Hepatic stellate cell (primary cell): ENCODE measurements around the gene PKNOX2.
A peak's percentile ranks its signal among the peaks of the same experiment; 100 is the strongest.

Source experiments
- DNase-seq: peaks from one replicate; pipeline ENCODE4 v3.0.0; 2011; ENCODE audit warnings: low spot score

Gene PKNOX2, protein sequence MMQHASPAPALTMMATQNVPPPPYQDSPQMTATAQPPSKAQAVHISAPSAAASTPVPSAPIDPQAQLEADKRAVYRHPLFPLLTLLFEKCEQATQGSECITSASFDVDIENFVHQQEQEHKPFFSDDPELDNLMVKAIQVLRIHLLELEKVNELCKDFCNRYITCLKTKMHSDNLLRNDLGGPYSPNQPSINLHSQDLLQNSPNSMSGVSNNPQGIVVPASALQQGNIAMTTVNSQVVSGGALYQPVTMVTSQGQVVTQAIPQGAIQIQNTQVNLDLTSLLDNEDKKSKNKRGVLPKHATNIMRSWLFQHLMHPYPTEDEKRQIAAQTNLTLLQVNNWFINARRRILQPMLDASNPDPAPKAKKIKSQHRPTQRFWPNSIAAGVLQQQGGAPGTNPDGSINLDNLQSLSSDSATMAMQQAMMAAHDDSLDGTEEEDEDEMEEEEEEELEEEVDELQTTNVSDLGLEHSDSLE

DNA sequence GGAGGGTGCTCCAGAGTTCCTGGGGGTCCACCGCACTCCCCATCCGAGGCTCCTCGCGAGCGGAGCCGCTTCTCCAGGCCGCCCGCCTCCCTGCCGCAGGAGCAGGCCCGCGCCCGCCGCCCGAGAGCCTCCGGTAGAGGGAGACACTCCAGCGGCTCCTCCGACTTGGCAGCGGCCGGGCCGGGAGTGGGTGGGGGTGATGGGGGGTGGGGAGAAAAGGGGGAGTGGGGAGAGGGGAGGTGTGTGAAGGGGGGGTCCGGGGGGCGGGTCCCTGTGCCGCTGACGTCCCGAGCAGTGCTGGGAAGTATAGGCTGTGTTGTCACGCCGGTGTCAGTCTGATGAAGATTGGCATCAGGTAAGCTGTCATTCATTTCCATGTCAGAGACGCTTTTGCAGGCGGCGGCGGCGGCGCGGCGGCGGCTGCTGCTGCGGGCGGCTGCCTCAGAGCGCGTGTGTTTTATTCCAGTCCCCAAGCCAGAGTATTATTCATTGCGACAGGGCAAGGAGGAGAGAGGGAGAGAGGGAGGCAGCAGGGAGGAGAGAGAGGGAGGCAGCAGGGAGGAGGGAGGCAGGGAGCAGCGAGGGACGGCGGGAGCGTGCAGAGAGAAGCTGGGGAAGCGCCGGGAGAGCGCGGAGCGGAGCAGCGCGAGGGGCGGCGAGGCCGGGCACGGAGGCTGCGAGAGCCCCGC is at the start of gene PKNOX2:
TSS of gene PKNOX2 (plus strand) at position 330 of the 689 bp plus-strand sequence. CDS start 186,555 bp downstream, outside the sequence.
- DNase-seq = peak; percentile 89

DNA sequence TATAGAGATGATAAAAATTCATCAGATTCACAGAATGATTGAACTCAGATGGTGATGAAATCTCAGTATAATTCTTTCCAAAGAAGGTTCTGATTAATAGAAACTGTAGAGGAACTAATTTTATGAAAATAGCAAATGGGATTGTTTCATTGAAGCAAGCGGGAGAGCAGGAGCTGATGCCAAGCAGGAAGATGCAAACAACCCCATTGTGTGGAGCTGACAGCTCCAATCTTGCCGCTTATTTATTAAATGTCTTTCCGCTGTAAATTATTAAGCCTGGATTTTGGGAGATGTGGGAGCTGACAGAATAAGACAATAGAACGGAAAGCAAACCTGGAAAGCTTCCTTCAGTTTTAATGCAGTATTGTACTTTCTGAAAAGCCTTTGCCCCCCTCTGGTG is 47.1 kb upstream of the PKNOX2 start:
- DNase-seq = no peak

DNA sequence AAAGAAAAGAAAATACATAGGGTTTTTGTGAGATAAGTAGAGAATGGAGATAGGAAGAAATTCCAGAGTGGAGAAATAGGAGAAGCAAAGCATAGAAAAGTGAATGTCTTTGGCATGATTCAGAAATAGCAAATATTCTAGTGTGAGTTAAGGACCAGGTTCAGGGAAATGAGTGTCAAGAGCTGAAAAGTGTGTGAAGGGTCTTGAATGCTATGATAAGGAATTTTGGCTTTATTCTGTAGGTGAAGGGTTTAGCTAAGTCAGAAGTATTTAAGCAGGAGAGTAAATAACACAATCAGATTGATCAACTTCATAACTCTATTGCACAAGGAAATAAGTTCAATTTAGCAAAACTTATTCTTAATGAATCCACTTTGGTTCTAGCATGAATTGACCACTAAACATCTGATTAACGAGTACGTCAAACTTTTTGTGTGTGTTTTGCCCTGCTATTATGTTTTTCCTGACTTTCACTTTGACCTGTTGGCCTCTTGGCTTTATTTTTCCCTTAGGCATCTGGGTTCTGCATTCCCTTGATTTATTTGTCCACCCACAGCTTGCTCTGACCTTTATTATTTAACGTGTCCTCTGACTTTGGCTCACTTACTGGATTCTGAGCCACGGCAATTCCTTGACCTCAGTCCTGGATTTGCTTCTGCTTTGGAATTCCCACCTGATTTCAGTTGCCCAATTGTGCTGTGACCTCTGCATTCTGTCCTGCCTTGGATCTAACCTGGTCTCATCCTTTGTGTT is 41.2 kb upstream of the PKNOX2 start:
- no peak for DNase-seq

DNA sequence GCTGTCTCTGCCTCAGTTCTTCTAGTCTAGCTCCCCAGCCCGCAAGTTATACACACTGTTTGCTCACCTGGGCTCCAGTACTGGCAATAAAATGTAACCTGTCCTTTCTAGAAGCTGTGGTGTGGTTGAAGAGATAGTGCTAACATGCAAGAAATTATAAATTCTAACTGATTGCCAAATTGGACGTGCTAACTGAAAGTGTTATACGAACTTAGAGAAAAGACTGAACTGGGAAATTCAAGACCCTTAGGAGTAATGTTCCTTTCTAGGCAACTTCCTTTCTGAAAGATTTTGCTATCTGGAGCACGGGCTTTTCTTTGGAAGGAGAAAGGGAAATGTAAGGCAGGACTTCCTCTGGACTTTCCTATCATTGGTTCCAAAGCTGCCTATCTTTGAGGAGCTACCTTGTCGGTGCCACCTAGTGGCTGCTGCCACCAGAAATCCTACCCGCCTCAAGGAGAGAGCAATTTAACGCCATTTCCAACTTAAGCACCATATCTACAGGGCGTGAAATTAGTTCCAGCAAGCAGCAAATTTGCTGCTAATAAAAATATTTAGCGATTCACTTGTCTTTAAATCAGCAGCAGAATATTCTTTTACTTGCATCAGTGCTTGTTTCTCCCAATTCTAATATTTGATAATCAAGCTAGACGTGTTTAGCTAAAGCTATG is 40.5 kb upstream of the PKNOX2 start:
- no peak for DNase-seq

DNA sequence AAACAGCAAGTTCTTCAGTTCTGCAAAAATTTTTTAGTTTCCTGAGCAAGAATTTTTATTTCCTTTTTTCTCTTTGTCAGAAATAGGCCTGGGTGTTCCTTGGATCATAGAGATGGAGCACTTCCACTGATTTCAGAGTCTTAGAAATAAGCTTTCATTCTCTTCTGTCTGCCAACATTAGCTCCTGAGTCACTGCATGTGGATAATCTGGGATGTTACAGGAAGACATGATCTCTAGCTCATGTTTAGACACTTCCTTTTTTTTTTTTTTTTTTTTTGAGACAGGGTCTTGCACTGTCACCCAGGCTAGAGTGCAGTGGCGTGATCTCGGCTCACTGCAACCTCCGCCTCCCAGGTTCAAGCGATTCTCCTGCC is 39.9 kb upstream of the PKNOX2 start:
- no peak for DNase-seq

DNA sequence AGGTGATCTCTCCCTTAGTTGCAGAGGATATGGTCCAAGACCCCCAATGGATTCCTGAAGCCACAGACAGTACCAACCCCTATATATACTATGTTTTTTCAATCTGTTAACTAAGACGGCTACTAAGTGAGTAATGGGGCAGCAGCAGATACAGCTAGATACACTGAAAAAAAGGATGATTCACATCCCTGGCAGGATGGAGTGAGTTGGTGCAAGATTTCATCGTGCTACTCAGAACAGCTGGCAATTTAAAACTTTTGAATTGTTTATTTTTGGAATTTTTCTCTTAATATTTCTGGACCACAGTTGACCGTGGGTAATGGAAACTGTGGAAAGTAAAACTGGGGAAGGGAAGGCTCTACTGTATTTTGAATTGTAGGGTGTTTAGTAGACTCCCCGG is 36.1 kb upstream of the PKNOX2 start:
- peak; percentile 77 for DNase-seq

DNA sequence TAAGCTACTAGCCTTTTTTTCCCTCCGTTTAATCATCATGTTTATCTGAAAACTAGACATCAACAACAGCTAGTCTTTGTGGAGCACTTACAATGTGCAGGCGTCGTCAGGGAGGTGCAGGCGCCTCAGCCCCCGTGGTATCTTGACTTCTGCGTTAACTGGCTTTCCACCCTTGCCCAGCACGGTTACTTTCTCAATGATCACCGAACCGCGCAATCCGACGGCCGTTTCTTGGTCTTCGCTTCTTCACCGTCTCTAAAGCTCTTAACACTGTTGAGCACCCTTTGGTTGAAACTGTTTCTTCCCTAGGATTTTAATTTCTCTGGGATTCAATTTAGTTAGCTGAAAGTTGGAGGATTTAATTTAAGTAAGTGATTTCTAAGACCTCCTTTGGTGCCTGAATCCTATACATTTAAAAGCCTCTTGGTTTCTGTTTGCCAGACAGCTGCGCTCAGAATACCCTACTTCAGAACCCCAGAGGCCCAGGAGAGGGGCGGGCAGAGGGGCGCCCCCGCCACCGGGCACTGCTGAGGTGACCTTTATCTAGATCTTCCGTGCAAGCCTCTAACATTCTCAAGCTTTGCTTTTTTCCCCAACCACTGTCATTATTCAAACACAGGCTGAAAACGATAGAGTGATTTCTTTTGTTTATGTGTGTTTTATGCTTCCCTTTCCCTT is 35.1 kb upstream of the PKNOX2 start:
- DNase-seq = no peak

DNA sequence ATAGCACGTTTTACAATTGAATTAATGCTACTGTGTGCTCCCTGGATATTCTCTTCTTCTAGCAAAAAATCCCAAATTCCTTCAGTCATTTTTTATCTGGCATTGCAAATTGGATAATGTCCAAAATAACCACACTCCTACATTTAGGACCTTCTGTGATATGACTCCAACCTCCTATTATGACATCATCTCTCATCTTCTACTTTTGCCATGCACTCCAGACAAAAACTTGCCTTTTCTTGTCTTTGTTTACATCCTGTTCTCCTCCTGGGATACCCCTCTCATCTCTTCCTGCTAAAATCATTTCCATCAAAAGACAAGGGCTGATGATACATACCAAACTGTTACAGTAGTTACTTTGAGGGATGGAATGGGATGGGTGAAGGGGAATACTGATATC is 32.5 kb upstream of the PKNOX2 start:
- no peak for DNase-seq

DNA sequence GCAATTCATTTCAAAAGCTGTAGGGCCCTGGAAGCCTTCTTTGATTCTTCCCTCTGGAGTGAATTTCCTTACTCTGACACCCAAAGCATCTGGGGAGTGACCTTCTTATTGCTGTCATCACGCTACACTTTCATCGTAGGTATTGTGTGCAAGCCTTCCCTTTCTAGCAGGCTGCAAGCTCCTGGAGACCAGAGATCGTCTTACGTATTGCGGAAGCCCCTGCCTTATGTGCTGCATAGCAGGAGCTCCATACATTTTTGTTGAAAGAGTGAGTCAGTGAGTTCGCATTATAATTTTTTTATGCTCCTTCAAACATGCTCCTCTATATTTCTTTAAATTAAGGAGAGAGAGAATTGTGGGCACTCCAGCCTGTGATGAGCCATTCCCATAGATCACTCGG is 32.0 kb upstream of the PKNOX2 start:
- DNase-seq = no peak

DNA sequence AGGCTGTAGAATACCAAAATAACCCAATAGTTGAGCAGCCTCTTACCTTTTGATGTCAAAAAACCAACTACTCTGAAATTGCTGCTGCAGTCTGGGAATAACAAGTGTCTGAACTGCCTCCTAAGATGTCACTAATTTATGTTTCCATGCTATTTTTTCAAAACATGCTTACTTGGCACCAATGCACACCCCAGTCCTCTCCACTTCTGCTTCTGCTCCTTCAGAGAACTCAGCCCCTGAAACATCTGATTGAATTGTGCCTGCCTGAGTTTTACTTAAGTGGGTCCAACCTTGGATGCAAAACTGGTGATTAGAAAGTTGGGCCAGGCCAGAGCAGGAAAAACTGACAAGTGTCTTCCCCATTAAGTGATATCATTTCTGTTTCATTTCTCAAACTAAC is 28.6 kb upstream of the PKNOX2 start:
- DNase-seq = no peak

DNA sequence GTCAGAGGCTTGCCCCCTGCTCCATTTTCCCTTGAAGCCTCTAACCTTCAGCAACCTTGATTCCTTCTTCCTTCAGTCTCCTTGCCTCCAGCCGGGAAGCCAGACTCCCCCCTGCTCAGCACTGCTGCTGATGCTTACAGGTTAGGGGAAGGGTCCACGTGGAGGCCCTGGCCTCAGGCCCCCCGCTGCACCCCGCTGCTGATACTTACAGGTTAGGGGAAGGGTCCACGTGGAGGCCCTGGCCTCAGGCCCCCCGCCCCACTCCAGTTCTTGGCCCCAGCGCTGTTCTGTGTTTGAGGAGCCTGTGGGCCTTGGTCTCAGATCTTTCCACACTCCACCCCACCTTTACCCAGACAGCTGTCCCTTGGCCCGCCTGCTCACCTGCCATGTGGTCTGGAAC is 25.6 kb upstream of the PKNOX2 start:
- no peak for DNase-seq

DNA sequence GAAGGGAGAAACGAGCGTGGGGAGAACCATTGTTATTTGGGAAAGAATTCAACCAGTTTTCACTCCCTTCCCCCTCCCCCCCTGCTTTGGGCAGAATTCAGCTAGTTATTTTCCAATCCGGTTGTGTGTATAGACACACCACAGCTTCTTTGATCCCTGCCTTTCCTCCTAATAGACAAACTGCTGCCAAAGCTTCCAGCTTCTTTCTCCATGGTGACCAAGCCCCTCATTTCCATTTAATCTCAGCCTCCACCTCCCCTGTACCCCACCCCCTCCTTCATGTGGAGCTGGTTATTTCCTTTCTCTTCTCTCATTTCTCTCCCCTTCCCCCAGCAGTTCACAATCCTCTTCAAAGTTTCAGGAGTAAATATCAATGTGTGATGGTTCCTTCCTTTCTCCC is 24.8 kb upstream of the PKNOX2 start:
- DNase-seq = no peak

DNA sequence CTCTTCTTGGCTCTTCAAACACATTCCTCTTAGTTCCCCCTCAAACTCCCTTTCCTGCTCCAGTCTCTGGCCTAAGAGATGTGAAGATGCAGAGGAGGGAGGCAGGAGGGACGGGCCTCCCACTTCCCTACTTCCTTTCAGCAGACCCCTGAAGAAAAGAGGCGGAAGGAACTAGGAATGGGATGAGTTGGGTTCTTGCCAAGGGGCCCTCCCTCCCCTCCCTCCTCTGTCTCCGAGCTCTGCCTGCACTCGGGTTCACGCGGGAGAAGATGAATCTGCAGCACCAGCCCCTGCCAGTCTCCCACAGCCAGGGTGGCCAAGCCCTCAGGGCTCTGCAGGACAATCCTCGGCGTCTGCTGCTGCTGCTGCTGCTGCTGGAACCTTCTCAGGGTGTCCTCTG is 24.3 kb upstream of the PKNOX2 start:
- no peak for DNase-seq

DNA sequence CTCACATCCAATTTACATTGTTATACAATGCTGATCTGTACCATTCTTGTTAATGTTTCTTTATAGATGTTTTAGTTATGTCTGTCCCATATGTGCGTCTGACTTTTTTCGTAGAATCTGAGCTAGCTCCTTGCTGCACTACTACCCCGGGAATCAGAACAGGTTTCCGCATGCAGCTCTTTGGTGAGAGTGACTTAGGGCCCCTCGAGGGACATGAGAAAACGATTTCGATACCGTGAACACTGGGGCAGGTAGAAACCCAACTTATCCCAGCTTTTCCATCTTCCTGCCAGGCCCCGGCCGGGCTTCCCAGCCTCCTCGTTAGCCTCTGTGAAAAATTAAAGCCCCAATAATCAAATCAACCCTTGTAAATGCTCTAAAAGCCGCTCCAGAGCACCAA is 23.4 kb upstream of the PKNOX2 start:
- DNase-seq = no peak

DNA sequence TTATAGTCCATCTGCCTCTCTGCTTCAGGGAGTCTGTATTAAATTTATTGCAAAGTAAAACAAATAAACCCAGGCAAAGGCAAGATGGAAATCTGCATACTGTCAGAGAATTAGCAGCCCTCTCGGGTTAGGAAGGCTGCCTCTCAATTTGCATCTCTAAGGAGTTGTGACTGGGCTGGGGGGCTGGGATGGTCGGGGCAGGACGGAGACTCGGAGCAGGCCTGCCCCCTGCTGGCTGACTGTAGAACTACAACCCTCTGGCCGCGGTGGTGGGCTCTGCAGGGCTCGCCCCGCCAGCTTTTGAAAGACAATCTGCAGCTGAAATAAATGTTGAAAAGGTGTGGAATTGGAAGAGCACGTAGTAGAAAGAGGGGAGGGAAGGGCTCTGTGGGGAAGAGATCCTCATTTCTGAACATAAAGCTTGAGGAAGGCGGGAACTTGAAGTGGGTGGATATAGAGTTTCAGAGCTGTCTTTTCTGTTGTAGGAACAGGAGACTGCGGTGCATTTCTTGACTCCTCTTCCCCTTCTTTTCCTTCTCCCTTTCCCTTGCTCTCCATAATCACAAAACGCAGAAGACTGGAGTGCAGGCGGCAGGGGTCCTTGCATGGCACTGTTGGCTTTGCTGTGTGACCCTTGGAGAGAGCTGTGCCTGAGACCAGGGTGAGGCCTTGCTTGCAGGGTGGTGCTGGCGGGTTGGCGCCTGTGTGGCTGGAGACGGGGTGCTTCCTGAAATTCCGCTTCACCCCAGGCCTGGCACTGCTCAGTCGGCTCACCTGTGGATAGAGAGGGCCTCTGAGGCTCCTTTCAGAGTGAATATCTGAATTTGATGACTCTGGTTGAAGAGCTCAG is 22.6 kb upstream of the PKNOX2 start:
- DNase-seq = peak; percentile 61

DNA sequence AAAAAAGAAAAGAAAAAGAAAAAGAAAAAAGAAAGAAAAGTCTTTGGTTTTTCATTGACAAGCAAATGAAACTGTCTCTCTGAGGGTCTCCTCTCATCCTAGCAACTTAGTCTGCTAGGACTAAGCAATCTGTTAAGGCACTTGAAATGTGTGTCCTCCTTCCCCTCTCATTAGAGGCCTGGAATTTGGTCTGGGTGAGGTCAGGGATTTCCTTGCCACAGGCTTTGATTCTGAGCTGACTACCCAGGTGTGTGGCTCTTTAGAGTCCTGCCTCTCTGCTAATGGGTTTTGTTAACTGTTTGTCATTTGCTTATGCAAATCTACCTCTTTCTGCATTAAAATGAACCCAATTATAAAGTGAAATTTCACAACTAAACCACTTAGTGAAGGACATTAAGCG is 18.3 kb upstream of the PKNOX2 start:
- DNase-seq = no peak

DNA sequence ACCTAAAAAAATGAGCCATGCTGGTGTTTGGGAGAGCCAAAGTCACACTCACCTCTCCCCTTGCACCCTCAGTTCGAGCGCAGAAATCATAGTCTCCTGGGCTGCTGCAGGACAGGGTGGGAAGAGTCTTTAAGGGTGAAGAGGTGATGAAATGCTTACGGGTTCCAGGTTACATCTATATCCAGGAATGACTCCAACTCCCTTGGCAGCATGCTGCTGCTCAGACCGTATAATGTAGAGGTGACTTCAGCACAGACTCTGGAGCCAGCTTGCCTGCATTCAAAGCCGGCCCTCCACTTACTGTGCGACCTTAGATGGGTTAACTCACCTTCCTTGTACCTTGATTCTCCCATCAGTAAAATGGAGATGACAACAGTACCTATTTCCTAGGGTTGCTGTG is 17.3 kb upstream of the PKNOX2 start:
- no peak for DNase-seq

DNA sequence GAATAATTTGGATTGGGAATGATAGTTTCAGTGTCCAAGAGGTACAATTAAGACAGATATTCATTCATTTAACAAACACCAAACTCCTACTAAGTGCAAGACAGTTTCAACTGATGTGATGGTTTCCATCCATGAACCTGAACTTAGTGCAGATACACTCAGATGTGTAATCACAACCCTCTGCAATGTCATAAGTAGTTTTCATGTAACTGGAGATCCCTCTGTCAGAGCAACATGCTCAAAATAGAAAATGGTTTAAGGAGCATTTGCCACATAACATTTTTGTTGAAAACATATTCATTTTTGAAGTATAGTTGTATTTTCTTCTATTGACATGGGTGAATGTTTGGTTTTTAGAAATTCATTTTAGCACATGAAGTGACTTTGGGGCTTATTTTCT is 16.5 kb upstream of the PKNOX2 start:
- DNase-seq = no peak

DNA sequence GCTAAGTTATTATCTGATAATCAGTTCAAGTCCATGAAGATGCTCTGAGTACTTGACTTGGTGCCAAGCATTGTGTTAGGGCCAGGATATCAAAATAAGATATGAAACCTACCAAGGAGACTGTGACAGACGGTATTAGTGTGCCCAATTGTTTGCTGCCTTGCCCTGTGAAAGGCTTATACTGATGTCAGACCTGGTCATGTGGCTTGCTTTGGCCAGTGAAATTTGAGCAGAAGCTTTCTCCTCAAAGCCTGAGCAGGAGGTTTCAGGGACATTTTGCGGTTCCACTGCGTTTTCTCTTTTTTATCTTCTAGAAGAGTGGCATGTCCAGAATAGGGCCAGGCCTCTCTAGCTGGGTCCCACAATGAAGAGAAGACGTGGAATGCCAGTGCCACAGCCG is 15.8 kb upstream of the PKNOX2 start:
- no peak for DNase-seq

DNA sequence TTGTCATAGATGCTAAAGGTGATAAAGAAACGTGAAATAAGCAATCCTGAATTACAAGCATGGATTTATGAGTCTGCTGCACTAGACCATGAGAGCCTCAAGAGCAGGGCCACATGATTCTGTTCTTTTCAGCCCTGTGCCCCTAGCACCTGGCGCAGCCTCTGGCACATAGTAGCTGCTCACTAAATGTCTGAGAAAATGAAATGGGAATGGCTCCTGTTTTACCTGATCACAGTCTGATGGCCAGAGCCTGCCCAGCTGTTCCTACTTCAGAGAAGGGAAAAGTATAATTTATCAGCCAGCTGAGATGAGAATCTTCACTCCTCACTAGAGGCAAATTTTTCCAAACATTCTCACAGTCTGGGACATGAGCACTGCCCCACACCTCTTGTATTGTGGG is 10.7 kb upstream of the PKNOX2 start:
- DNase-seq = no peak
